HG03280 (cell line): Measurements from ENCODE around the gene TAF1D.
A peak's percentile ranks its signal among the peaks of the same experiment; 100 is the strongest.
"Not testable (repeated sequence)": the region's sequence is repeated elsewhere in the genome, so short reads cannot be mapped to it uniquely, and the experiment has no call there.

ENCODE experiments used
- ATAC-seq: cut with Tn5 transposase; IDR thresholded peaks from one replicate; pipeline ENCODE4 v1.9.1; 2021; ENCODE audit warnings: mild to moderate bottlenecking, moderate library complexity; ENCODE audit not compliant: unreplicated experiment

TAF1D gene

GRCh38 chr11:93741094-93741881 lies at the start of gene TAF1D, which contains the start of gene C11orf54:
TAF1D (minus strand) TSS chr11:93741495; CDS start chr11:93739304, 2,191 bp downstream.
C11orf54 (plus strand) TSS chr11:93741672; CDS start chr11:93747394, 5,722 bp downstream.
- peak; percentile 90 for ATAC-seq

GRCh38 chr11:93784935-93785360 lies 43.7 kb upstream of the TAF1D start:
- ATAC-seq, result peak; percentile 42

- peak; percentile 92 for ATAC-seq
Measured at GRCh38 chr11:93784145-93784934, 43.0 kb upstream of the TAF1D start, which contains the start of gene MED17. MED17 (plus strand) TSS chr11:93784282; CDS start chr11:93784514, 232 bp downstream.

GRCh38 chr11:93783765-93784144 lies 42.5 kb upstream of the TAF1D start:
- ATAC-seq, result peak; percentile 35

- no peak for ATAC-seq
Measured at GRCh38 chr11:93783362-93783761, 42.1 kb upstream of the TAF1D start.

- ATAC-seq, result no peak
Measured at GRCh38 chr11:93775289-93775688, 34.0 kb upstream of the TAF1D start.

- not testable (repeated sequence) for ATAC-seq
Measured at GRCh38 chr11:93774560-93774959, 33.3 kb upstream of the TAF1D start.

- no peak for ATAC-seq
Measured at GRCh38 chr11:93773601-93774200, 32.4 kb upstream of the TAF1D start.

GRCh38 chr11:93773045-93773477 lies 31.8 kb upstream of the TAF1D start:
- ATAC-seq, result no peak

GRCh38 chr11:93772123-93772522 lies 30.8 kb upstream of the TAF1D start:
- no peak for ATAC-seq

GRCh38 chr11:93770160-93770559 lies 28.9 kb upstream of the TAF1D start:
- no peak for ATAC-seq

GRCh38 chr11:93767018-93767417 lies 25.7 kb upstream of the TAF1D start:
- ATAC-seq, result no peak

GRCh38 chr11:93766504-93766903 lies 25.2 kb upstream of the TAF1D start:
- ATAC-seq, result no peak

GRCh38 chr11:93765551-93765950 lies 24.3 kb upstream of the TAF1D start:
- ATAC-seq, result no peak

- ATAC-seq, result no peak
Measured at GRCh38 chr11:93761910-93762309, 20.6 kb upstream of the TAF1D start.

GRCh38 chr11:93759123-93759522 lies 17.8 kb upstream of the TAF1D start:
- not testable (repeated sequence) for ATAC-seq

- ATAC-seq, result no peak
Measured at GRCh38 chr11:93757924-93758865, 16.9 kb upstream of the TAF1D start.

GRCh38 chr11:93757301-93757700 lies 16.0 kb upstream of the TAF1D start:
- no peak for ATAC-seq

GRCh38 chr11:93756748-93757147 lies 15.5 kb upstream of the TAF1D start:
- ATAC-seq, result no peak

- ATAC-seq, result no peak
Measured at GRCh38 chr11:93753241-93753640, 11.9 kb upstream of the TAF1D start.
